K562 (cell line): Measurements from ENCODE around the gene TAX1BP1. TPM values are rescaled to one million over a fixed set of nuclear protein-coding genes. Genes with fewer than 3 reads are reported as not detected.

ENCODE experiments used
- C11orf30 ChIP-seq: fragments of 450-650 bp; IDR thresholded peaks from 2 replicates; pipeline ENCODE4 v1.6.1; 2016; ENCODE audit warnings: low read depth, mild to moderate bottlenecking
- CBFA2T3 ChIP-seq: fragments of 450-650 bp; IDR thresholded peaks from 2 replicates; pipeline ENCODE4 v1.6.1; 2017
- CCAR2 ChIP-seq: fragments of 200-400 bp; formaldehyde crosslinking; IDR thresholded peaks from 2 replicates; pipeline ENCODE4 v1.6.1; 2017; ENCODE audit warnings: mild to moderate bottlenecking, low read depth, low read length
- CHD2 ChIP-seq: IDR thresholded peaks from 2 replicates; pipeline ENCODE4 v1.6.1; 2011; ENCODE audit warnings: low read depth, low read length
- DPF2 ChIP-seq: fragments of 450-650 bp; IDR thresholded peaks from 2 replicates; pipeline ENCODE4 v1.6.1; 2016
- GATAD2B ChIP-seq: fragments of 450-650 bp; IDR thresholded peaks from 2 replicates; pipeline ENCODE4 v1.6.1; 2017; ENCODE audit warnings: mild to moderate bottlenecking, borderline replicate concordance
- HNRNPL ChIP-seq: fragments of 200-400 bp; formaldehyde crosslinking; IDR thresholded peaks from 2 replicates; pipeline ENCODE4 v1.6.1; 2017; ENCODE audit warnings: low read depth, mild to moderate bottlenecking, low read length
- LCOR ChIP-seq: sonication (generic); formaldehyde crosslinking; IDR thresholded peaks from 2 replicates; pipeline ENCODE4 v1.8.0; 2022; ENCODE audit warnings: mild to moderate bottlenecking, missing genetic modification reagents
- MAFG ChIP-seq: fragments of 450-650 bp; conservative IDR thresholded peaks from 2 replicates; pipeline ENCODE4 v1.6.1; 2016; ENCODE audit warnings: missing genetic modification characterization, missing compliant biosample characterization
- MEF2A ChIP-seq: IDR thresholded peaks from 2 replicates; pipeline ENCODE4 v1.6.1; 2011; ENCODE audit warnings: low read depth, mild to moderate bottlenecking, low read length, moderate library complexity; ENCODE audit not compliant: control insufficient read depth
- NFE2L1 ChIP-seq: fragments of 450-650 bp; IDR thresholded peaks from 2 replicates; pipeline ENCODE4 v1.6.1; 2016; ENCODE audit warnings: missing genetic modification characterization, low read depth, mild to moderate bottlenecking, missing compliant biosample characterization, moderate library complexity, borderline replicate concordance
- PRDM10 ChIP-seq: fragments of 450-650 bp; IDR thresholded peaks from 2 replicates; pipeline ENCODE4 v1.6.1; 2018; ENCODE audit not compliant: partially characterized antibody
- RB1 ChIP-seq: fragments of 450-650 bp; IDR thresholded peaks from 2 replicates; pipeline ENCODE4 v1.6.1; 2017; ENCODE audit warnings: low read depth, mild to moderate bottlenecking
- RBM22 ChIP-seq: fragments of 200-400 bp; formaldehyde crosslinking; IDR thresholded peaks from 2 replicates; pipeline ENCODE4 v1.6.1; 2018; ENCODE audit warnings: low read length, low read depth; ENCODE audit not compliant: poor library complexity, severe bottlenecking
- SMARCA4 ChIP-seq: fragments of 450-650 bp; IDR thresholded peaks from 2 replicates; pipeline ENCODE4 v1.6.1; 2016
- SMARCB1 ChIP-seq: IDR thresholded peaks from 2 replicates; pipeline ENCODE4 v1.6.1; 2011; ENCODE audit warnings: improper control_type of control experiment, low read depth; ENCODE audit not compliant: insufficient read length
- TAF9B ChIP-seq: fragments of 450-650 bp; IDR thresholded peaks from 2 replicates; pipeline ENCODE4 v1.6.1; 2018; ENCODE audit warnings: mild to moderate bottlenecking; ENCODE audit not compliant: partially characterized antibody
- THAP12 ChIP-seq: fragments of 250-450 bp; sonication (Bioruptor Pico); IDR thresholded peaks from 2 replicates; pipeline ENCODE4 v1.9.0; 2021; ENCODE audit warnings: mild to moderate bottlenecking, inconsistent platforms
- ZNF175 ChIP-seq: fragments of 200-800 bp; sonication (Bioruptor generic); IDR thresholded peaks from 2 replicates; pipeline ENCODE4 v1.6.1; 2016; ENCODE audit warnings: low read depth, mild to moderate bottlenecking, missing genetic modification characterization, missing compliant biosample characterization
- ZNF41 ChIP-seq: fragments of 250-450 bp; sonication (Bioruptor Pico); conservative IDR thresholded peaks from 2 replicates; pipeline ENCODE4 v1.4.0; 2020; ENCODE audit warnings: mild to moderate bottlenecking
- ZNF431 ChIP-seq: sonication (generic); formaldehyde crosslinking; IDR thresholded peaks from 2 replicates; pipeline ENCODE4 v1.8.0; 2022; ENCODE audit warnings: mild to moderate bottlenecking, missing genetic modification reagents
- ZNF668 ChIP-seq: fragments of 250-450 bp; sonication (Bioruptor Pico); IDR thresholded peaks from 2 replicates; pipeline ENCODE4 v1.8.0; 2022; ENCODE audit warnings: mild to moderate bottlenecking, inconsistent platforms
- polyA plus RNA-seq, 8 experiments: library from polyadenylated mRNA; depleted of rRNA in 4 of 8; stranded (reverse) in 5 of 8; unstranded in 3 of 8; fragments of >200 nt; fragmentation: Nextera tagmentation in 2 of 8; fragmentation: Illumina TruSeq in 1 of 8; extraction: Ambion mirVana in 2 of 8; extraction: Trizol in 1 of 8; gene quantifications; 2 replicates each; pipeline versions ENCODE4 v1.2.1 to v1.2.3, GENCODE V29; 2011 to 2014; ENCODE audit warnings: inconsistent platforms in 1 of 8, missing spikeins in 1 of 8
- total RNA-seq, 7 experiments: library from RNA; depleted of rRNA in 6 of 7; stranded (reverse); fragments of >200 nt in 6 of 7; fragmentation: Illumina TruSeq in 2 of 7; extraction: Trizol in 2 of 7; gene quantifications; 2 replicates each; pipeline versions ENCODE4 v1.2.1 to v1.2.3, GENCODE V29; 2011 to 2021; ENCODE audit warnings: low replicate concordance in 1 of 7
- TF ChIP-seq, protein P1 (sequence below), 3 experiments: IDR thresholded peaks in 2 of 3; conservative IDR thresholded peaks in 1 of 3; 2 replicates each; pipeline ENCODE4 v1.5.1; 2011 to 2012; ENCODE audit warnings: low read length in 3 of 3, mild to moderate bottlenecking in 3 of 3, control low read depth in 2 of 3, improper control_type of control experiment in 1 of 3, inconsistent platforms in 1 of 3, low read depth in 1 of 3, mixed read lengths in 1 of 3, moderate library complexity in 1 of 3; ENCODE audit not compliant: insufficient read depth in 2 of 3

The TAX1BP1 gene
- total and polyA plus RNA-seq, 9 of the 15 experiments (the other 6 are each of a cell fraction or from before 2014, with no cell fraction given) = 49.0 to 119 (median 75.9) TPM

DNA sequence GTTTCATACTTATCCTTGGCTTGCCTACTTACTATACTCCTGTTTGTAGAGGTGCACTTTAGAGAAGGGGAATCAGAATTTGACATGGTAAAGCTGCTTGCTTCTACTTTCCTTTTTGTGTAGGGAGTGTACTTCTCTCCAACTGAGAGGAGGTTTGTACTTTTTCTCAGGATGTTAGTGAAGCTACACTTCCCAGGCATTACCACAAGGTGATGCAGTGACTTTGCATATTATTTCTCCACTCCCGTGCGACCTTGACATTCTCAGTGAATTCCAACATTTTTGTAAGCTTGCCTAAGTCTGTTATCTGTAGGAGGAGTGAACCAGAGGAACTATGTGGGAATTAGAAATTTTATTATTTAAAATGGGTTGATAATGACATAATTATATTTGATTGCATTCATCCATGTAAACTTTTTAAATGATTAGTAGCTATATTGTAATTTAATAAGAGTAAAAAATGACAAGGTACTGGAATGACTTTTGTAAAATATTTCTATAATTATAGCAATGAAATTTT, 5.2 kb downstream of the TAX1BP1 start (continued):
- no peak for TF ChIP-seq RBM22
- no peak for TF ChIP-seq ZNF668 (CRISPR knock-in tag)
- TF ChIP-seq ZNF431 (CRISPR knock-in tag) = no peak
- 0 out of 2 replicates have a peak, but pooled peaks have one; percentile 52 for TF ChIP-seq LCOR
- TF ChIP-seq, protein P1, sequence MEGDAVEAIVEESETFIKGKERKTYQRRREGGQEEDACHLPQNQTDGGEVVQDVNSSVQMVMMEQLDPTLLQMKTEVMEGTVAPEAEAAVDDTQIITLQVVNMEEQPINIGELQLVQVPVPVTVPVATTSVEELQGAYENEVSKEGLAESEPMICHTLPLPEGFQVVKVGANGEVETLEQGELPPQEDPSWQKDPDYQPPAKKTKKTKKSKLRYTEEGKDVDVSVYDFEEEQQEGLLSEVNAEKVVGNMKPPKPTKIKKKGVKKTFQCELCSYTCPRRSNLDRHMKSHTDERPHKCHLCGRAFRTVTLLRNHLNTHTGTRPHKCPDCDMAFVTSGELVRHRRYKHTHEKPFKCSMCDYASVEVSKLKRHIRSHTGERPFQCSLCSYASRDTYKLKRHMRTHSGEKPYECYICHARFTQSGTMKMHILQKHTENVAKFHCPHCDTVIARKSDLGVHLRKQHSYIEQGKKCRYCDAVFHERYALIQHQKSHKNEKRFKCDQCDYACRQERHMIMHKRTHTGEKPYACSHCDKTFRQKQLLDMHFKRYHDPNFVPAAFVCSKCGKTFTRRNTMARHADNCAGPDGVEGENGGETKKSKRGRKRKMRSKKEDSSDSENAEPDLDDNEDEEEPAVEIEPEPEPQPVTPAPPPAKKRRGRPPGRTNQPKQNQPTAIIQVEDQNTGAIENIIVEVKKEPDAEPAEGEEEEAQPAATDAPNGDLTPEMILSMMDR (IDR thresholded peaks at IDR 0.05 in 2 of 3, conservative IDR thresholded peaks at IDR 0.05 in 1 of 3; ENCODE audit: insufficient read depth in 2 of 3, low read depth in 1 of 3, low read length in 3 of 3) = peak; percentile 58 to 77 (median 61)
- no peak for TF ChIP-seq ZNF175 (CRISPR knock-in tag)
- no peak for TF ChIP-seq MEF2A
- peak; percentile 59; the same call in 1 of the 2 replicates for TF ChIP-seq DPF2
- peak; percentile 86 for TF ChIP-seq C11orf30
- TF ChIP-seq CCAR2 = no peak
- no peak for TF ChIP-seq THAP12 (CRISPR knock-in tag)
- TF ChIP-seq ZNF41 = no peak
- peak; percentile 81 for TF ChIP-seq SMARCB1
- peak; percentile 17 for TF ChIP-seq PRDM10
- peak; percentile 36 for TF ChIP-seq TAF9B
- no peak for TF ChIP-seq HNRNPL
- peak; percentile 71 for TF ChIP-seq NFE2L1 (tag)
- peak; percentile 70 for TF ChIP-seq SMARCA4
- TF ChIP-seq CHD2 = 0 out of 2 replicates have a peak, but pooled peaks have one; percentile 11
- peak; percentile 95 for TF ChIP-seq MAFG (tag)
- TF ChIP-seq RB1 = 0 out of 2 replicates have a peak, but pooled peaks have one; percentile 19
- TF ChIP-seq GATAD2B = peak; percentile 45; the same call in 1 of the 2 replicates
- TF ChIP-seq CBFA2T3 = 0 out of 2 replicates have a peak, but pooled peaks have one; percentile 12
